Activated CD4-positive, alpha-beta T cell treated with anti-CD3 and anti-CD28 coated beads, Interleukin-2, Interleukin-6, amounts not matched to agents 100 ng/mL and 50 ng/mL, durations not matched to agents 16 hours and 8 hours (primary cell): ENCODE results near the gene LMAN2L.

ENCODE experiments used
- DNase-seq: peaks from one replicate; pipeline ENCODE4 v3.0.0-alpha.2; 2020

LMAN2L gene

DNA sequence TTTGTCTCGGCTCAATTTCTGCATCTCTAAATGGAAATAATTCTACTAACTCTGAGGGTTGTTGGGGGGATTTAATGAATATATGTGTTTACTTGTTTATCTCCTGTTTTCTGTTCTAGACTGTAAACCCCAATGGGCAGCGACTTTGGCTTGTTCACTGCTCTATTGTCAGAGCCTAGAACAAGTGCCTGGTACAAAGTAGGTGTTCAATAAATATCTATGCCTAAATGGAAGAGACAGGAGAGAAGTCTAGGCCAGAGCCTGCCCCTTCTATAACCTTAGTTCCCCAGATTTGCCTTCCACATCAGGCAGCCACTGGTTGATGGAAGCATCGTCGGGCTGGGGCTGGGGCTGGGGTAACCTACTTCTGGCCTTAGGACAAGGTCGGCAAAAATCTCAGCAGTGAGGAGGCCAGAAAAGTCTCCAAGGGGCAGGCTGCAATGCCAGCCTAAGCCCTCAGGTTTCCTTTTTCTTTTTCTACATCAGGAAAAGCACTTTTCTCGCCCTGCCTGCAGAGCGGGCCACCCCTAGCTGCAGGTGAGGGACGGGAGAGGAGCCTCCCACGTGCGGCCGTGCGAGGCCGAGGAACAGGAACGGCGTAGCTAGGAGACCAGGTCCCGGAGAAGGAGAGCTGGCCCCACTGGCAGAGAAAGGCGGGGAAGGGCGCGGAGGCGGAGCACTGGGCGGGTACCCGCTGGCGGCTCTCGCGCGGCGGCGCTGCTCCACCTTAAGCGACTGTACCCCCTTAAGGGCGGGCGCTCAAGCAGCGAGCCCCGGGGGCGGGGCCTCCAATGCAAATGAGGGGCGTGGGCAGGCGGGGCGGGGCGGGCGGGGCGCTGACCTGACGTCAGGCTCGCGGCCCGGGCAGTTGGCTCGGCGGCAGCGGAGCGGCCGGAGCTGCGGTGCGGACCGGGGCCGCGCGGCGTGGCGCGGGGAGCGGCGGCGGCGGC is 20.4 kb upstream of the LMAN2L start, which contains the start of gene CNNM4:
CNNM4 (plus strand) TSS at position 867 of the 950 bp plus-strand sequence. CDS start 98 bp downstream, outside the sequence.
- DNase-seq: peak; percentile 94

DNA sequence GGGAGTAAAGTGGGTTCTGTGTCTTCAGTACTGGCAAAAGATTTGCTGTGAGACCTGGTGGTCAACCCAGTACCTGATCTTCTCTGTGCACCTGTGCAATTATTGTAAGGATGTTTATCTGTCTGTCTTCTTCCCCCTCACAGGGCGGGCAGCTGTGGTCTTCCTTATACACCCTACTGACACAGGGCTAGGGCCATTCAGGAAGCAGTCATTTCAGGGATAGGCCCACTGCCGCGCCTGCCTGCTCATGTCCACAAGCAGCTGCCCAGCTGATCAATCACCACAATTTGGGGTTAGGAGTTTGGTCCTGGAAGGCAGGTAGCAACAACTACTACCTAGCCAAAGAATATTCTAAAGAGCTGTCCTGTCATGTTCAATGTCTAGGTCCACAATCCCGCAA is 19.7 kb upstream of the LMAN2L start:
- no peak for DNase-seq

DNA sequence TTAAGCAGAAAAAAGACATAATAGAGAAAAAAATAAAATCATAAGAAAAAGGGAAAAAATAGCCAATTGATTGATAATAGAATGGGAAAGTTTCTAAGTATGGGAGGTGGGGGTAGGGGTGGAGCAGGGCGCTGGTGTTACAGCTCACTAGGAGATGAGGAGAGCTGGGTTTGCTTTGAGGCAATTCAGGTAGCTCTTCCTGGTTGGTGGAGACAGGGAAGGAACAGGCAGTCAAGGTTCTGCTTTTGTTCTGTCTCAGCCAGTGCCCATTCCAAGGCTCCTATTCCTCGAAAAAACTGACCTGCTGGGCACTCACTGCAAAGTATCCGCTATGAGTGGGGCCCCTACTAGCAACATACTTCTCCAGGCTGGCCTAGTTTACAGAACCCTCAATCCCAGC is 19.1 kb upstream of the LMAN2L start:
- no peak for DNase-seq

DNA sequence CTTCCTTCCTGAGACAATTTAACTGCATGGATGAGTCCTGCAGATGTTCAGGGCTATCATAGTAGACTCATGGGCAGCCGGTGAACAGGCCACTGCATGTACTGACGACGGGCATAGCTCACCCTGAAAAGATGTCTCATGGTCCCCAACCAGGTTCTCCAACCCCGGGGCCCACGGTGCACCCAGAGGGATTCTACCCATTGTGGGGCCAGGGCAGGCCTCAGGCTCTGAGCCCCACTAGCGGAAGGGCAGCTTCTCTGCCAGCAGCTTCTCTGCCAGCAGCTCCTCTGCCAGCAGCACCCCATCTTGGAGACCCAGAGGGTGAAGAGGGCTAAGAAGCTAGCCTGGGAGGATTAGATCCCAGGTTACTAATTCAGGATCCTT is 17.6 kb upstream of the LMAN2L start:
- DNase-seq: no peak

DNA sequence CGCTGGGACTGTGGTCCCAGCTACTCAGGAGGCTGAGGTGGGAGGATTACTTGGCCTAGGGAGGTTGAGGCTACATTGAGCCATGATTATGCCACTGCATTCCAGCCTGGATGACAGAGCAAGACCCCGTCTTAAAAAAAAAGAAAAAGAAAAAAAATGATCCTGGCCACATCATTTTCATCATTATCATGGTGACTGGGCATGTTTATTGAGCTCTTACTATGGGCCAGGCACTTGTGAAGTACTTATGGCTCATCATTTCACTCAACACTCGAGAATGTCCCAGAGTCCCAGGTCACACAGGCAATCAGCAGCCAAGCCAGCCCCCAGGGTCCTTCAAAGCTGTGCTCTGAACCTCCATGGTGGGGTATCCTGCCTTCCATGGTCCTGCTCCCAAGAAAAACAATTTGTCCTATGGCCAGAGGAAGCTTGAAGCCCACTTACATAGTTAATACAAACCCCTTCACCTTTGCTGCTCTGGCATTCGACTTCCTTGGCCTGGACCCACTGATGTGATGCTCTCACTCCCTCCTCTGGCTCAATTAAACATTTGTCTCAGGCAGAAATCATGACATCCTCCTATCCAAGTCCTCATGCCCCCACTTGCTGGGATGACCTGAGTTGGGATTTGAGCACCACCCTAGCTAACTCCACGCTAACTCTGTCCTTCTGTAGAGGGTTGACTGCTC is 17.1 kb upstream of the LMAN2L start:
- DNase-seq: no peak

DNA sequence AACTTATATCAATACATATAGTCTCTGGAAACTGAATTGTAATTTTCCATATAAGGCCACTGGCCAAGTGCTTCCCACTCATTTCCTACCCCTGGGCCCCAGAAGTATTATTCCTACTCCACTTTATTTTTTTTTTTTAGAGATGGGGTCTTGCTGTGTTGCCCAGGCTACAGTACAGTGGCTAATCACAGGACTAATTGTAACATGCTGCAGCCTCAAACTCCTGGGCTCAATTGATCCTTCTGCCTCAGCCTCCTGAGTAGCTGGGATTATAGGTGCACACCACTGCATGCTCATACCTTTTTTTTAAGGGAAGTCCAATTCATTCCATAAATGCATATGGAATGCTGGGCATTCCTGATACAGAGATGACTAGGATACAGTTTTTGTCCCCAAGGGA is 14.5 kb upstream of the LMAN2L start:
- no peak for DNase-seq

DNA sequence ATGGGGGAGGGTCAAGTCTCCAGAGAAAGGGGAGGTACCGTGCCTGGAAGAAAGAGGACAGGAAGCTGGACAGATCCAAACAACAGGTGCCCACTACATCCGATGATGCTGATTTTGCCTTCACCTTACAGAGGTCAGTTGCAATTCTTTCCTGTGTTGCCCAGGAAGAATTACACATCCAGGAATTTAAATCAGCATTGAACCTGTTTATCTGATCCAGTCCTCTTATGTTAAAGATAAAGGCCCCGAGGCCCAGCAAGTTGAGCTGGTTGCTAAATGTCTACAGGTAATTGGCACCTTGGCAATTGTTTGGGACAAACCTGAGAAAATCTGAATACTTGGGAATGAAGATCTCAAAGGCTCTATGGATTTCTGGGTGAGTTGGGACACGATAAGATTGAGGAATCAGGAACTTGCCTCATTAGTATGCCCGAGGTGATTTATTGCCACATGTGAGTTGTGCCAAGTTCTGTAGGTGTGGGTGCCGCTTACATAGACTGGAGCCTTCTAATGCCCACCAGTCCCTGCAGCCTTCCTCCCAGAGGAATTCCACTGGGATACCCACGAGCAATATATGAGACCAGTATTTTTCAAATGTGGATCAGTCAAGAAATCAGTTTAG is 13.9 kb upstream of the LMAN2L start:
- no peak for DNase-seq

DNA sequence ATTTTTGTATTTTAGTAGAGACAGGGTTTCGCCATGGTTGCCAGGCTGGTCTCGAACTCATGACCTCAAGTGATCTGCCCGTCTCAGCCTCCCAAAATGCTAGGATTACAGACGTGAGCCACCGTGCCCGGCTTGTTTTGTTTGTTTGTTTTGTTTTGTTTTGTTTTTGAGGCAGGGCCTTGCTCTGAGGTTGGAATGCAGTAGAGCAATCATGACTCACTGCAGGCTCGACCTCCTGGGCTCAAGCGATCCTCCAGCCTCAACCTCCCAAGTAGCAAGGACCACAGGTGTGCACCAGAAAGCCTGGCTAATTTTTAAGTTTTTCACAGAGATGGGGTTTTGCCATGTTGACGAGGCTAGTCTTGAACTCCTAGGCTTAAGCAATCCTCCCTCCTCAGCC is 11.9 kb upstream of the LMAN2L start:
- DNase-seq: no peak

DNA sequence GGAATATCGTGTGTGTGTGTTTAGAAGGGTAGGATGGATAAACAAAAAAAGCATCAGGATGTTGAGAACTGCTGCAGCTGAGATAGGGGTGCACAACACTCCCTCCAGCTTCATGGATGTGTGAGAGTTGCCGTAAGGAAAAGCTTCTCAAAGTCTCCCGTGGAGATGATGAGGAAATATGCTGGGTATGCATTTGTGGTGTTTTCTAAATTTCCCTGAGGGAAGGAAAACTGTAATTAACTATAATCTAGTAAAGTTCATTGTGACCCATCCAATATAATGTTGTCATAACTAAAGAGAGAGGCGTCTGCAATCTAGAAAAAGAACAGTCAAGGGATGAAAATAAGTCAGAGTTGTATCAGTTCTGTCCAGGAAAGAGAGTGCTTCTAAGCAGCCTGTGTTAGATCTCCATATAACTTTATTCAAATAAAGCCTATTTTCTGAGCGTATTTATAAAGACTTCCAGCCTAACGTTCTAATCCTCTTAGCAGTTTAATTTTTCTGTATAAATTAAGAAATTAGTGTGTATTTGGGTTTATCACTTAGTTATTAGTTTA is 7.3 kb upstream of the LMAN2L start:
- DNase-seq: no peak

DNA sequence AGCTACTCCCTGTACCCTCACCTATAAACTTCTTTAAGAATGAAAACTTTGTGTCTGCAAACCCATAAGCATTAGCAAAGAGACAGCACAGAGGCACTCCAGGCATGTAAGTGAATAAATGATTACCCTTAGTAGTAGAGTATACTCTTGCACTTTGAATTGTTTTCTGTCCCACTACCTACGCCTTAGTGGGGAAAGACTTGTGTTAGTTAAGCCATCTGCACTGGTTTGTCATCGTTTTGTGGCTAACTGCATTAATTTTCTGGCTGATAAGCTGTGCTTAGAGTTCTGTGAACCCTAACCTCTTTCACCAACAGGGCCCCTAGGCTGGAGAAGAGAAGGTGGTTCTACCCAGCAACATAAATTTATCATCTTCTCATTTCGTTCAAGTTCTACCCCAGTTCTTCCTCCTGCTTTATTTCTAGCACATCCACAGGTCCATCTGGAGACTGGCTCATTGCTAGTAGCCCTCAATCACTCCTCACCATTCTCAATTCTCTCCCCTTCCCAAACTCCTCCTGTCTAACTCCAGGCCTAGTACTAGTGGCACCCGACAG is 710 bp downstream of the LMAN2L start:
- DNase-seq: no peak

DNA sequence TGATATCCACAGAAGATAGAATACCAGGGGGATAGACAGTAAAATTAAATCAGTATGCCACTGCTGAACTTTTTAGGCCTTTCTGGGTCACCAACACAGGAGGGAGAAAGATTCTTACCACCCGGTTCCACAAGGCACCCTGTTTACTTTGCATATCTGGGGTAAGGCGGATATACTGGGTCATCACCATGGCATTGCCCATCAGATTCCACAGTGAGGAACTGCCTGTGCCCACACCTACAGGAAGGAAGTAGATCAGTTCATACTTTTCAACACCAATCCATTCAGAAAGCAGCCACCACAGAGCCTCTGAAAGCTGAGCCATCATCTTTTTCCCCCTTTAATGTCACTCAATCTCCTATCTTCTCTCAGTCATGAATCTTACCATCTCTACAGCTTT is 2.0 kb downstream of the LMAN2L start:
- peak; percentile 12 for DNase-seq

DNA sequence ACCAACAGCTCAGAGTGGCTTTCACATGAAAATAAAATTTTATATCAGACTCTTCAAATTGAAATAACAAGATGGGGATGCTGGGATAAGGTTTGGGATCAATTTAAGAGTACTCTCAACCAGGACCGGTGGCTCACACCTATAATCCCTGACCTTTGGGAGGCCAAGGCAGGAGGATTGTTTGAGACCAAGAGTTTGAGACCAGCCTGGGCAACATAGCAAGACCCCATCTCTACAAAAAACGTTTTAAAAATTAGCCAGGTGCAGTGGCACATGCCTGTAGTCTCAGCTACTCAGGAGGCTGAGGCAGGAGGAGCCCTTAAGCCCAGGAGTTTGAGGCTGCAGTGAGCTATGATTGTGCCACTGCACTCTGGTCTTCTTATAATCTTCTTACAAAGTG is 2.6 kb downstream of the LMAN2L start:
- no peak for DNase-seq

DNA sequence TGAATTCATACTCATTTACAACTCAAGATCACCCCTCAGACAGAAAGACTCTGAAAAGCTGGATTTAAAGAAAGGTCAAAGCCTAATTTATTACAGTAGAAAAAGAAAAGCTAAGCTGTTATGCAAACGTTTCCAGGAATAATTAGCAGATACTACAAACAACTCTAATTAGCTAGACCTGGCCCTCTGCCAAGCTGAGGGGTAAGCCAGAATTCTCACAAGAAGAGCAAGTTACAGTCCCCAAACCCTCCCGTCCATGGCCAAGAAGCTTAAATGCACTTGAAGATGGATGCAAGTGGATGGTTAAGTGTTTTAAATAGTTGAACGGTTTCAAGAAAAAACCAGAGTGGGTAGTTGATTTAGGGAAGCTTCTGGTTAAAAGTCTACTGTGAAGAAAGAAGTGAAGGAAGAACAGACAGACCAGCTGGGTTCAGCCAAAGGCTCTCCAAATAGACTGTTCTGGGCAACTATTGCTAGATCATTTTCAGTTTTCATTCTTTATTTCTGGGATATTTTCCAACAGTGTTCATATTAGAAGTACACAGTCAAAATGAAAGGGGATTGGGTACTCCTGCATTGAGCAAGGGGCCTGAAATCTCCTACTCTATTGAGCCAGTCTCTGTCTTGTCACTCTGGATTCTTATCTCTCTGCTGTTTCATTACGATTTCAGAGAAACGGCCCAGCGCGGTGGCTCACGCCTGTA is 4.8 kb downstream of the LMAN2L start:
- DNase-seq: peak; percentile 23

DNA sequence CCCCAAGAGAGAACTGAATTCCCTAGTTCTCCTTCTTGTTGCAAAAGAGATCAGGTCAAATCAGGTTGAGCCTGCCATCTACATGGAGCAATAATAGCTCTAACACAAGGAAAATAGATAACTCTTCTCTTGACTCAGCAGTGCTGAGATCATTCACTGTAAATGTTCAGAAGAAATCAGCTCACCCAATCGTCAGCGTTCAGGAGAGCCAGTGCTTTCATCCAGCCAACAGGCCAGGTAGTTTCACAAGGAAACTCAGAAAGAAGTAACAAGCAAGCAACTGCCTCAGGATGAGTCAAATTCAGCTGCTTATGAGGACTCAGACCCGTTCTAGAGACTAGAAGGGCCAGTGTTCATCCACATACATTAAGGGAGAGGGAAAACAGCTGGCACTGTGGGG is 5.9 kb downstream of the LMAN2L start:
- peak; percentile 38 for DNase-seq

DNA sequence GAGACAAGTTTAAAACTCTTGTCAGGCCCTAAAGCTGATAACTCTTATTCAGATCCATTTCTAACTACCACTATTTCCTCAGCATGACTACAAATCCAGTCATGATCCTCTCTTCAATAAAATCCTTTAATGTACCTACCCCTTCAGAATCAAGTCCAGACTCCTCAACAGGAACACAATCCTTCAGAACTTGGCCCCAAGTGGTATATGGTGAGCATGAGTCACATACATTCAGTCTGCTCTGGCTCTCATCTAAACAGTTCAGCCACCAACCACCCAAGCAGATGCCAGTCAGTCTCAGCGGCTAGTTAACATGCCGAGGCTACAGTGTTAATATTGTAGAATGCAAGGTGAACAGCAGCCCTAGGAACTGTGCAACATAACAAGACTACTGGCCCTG is 9.7 kb downstream of the LMAN2L start:
- no peak for DNase-seq

DNA sequence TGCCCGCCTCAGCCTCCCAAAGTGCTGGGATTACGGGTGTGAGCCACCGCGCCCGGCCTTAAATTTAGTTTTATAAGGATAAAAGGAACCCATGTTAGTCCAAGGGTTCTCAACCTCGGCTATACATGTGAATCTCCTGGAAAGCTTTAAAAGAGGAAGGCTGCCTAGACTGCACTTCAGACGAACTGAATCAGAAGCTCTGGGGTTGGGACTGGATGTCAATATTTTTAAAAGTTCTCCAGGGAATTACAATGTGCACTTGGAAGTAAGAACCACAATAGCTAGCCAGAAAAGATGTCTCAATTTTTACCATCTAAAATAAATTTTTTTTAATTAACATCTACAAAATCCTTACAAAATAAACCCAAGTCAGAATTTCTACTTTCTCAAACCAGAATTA is 10.1 kb downstream of the LMAN2L start:
- no peak for DNase-seq

DNA sequence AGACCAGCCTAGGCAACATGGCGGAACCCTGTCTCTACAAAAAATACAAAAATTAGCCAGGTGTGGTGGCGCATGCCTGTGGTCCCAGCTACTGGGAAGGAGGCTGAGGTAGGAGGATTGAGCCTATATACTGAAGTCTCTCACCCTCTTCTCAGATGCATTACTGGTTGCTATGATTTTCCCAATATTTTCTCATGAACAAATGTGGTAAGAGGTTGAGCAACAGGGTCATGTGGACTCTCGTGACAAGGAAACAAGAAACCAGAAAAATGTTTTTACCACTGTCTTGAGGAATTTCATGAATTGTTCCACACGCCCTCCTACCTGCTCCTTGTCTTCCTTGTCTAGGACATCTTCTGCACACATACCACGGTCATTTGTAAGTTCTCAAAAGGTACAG is 12.4 kb downstream of the LMAN2L start:
- no peak for DNase-seq

DNA sequence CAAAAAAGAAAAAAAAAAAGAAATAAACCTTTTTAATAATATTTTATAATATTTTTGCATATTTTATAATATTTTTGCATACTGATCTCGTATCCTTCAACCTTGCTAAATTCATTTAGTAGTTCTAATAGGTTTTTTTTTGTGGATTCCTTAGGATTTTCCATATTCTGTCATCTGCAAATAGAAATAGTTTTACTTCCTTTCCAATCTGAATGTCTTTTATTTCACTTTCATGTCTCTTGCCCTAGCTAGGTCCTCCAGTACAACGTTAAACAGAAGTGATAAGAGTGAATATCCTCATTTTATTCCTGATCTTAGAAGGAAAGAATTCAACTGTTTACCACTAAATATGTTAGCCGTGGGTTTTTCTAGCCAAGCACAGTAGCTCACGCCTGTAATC is 13.7 kb downstream of the LMAN2L start:
- no peak for DNase-seq

DNA sequence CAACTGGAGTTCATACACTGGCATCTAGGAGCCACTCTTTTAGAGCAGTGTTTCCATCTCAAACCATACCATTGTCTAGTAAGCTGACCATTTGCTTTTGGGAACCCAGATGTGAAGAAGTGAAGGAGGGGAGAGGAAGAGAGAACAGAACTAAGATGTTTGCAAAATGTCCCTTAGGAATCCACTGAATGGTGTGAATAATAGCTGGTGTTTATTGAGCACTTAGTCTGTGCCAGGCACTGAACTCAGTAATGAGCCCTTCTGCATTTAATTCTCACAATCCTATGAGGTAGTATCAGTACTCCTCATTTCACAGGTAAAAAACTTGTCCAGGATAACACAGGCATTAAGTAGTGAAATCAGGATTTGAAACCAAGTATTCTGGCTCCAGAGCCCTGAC is 23.5 kb downstream of the LMAN2L start:
- DNase-seq: no peak

DNA sequence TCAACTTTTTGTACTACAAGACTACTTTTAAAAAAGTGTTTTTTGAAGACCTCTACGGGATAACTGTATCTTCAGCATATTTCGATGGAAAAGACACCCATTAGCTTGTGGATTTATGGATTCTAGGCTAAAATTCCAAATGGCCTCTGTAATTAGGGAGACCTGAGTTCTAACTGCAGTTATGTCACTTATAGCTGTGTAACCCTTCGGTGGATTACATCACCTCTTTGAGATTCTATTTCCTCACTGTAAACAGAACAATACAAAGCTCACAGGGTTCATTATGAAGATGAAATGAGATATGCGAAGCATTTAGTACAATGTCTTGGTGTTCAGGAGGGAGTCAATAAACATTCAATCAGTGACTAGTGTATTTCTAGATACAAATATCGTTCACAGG is 24.2 kb downstream of the LMAN2L start:
- no peak for DNase-seq

DNA sequence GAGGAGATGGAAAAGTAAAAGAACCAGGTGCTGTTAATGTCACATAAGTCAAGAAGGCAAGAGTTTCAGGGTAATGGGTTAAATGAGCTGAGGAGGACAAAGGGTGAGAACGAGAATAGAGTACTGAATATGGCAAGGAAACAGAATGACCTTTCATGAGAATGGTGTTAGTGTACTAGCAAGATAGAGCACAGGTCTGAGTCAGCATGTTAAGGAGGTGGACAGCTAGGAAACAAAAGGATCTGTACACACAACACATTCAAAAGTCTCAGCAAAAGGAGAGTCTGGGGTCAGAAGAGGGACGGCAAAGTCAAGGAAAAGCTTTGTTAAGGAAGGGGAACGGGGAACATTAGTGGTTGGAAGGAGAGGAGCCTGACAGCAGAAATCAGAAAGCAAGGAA is 28.9 kb downstream of the LMAN2L start:
- no peak for DNase-seq

DNA sequence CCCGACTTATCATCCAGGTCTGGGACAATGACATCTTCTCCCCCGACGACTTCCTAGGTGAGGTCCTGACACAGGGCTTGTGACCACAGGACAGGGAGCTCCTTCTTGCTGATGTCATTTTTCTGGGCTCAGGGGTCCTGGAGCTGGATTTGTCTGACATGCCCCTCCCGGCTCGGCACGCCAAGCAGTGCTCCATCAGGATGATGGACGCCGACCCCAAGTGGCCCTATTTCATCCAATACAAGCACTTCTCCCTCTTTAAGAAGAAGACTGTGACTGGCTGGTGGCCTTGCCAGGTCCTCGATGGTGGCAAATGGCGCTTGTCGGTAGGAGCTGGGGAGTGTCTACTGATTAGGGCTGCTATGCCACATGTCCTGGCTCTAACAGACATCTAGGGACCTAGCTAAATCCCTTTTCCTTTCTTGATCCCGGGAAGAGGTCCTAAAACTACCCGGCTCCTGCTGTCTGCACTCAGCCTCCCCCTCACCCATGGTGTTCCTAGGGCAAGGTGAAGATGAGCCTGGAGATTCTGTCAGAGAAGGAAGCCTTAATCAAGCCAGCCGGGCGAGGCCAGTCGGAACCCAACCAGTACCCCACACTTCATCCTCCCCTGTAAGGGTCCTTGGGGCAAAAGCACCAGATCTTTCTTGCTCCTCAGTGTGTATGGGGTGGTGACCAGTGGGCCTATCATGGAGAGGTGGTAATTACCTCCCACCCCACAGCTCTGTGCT is 36.7 kb downstream of the LMAN2L start:
- DNase-seq: no peak
